GM19043 (cell line): ENCODE measurements around the gene TSPOAP1.

Experiments used
- ATAC-seq: cut with Tn5 transposase; IDR thresholded peaks from one replicate; pipeline ENCODE4 v1.9.1; 2021; ENCODE audit warnings: low read depth; ENCODE audit not compliant: unreplicated experiment

Gene TSPOAP1

DNA sequence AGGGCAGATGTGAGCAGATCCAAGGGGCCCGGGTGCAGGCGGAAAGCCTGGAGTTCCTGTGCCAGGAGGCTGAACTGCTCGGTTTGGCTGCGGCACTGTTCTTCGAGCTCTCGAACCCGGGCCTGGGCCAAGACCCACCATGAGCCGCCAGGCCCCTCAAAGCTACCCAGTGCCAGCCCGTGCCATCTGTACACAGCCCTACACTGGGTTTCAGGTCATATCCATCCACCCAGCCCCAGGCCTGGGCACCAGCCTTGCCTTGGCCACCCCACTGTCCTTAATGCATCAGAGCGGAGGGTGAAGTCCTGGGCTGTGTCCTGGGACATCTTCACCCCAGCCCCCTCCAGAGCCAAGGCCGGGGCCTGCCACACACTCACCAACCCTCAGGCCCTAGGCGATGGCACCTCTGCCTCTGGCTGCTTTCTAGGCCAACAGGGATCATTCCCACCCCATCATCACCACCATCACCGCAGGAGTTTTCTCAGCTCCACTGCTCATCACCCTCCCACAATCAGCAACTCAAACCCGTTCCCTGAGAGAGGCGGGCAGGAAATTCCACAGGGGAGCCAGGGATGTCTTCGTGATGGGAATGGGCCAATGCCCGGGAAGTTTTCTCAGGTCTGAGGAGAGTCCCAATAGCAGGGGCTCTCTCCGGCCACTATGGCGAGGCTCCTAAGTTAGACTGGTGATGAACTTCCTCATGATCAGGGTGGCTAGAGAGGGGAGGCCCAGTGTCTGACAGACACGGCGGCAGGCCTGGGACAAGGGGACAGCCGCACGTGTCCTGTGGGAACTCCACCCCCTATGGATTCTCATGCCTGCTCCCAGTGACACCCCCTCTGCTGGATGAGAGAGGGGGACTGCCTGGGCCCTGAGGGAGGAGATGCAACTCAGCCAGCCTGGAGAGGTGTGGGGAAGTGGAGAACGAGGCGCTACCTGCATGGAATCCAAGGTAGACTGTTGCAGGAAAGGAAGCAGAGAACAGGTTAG lies 9.1 kb downstream of the TSPOAP1 start:
- ATAC-seq, result no peak

DNA sequence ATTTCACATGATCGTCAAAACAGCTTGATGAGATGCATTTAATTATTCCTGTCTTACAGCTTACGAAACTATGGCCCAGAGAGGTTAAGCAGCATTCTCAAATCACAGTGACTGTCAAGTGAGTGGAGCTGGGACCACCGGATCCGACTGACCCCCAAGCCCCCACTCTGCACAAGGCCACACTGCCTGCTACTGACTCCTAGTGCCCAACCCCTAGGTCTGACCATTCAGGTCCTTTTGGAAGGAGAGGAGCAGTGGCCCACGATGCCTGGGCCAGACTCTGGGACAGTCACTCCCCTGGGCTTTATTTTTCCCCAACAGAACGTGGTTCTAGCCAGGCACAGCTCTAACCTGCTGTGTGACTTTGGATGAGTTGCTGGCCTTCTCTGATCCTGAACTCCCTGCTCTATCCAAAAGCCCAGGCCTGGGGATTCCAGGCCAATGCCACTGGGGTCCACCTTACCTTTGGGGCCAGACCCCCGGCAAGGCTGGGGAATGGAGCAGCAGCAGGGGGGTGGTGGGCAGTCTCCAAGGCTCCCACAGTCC lies 9.9 kb downstream of the TSPOAP1 start:
- no peak for ATAC-seq

- ATAC-seq, result no peak
These were observed 10.5 kb downstream of the TSPOAP1 start for GRCh38 chr17:58318065-58318481.

DNA sequence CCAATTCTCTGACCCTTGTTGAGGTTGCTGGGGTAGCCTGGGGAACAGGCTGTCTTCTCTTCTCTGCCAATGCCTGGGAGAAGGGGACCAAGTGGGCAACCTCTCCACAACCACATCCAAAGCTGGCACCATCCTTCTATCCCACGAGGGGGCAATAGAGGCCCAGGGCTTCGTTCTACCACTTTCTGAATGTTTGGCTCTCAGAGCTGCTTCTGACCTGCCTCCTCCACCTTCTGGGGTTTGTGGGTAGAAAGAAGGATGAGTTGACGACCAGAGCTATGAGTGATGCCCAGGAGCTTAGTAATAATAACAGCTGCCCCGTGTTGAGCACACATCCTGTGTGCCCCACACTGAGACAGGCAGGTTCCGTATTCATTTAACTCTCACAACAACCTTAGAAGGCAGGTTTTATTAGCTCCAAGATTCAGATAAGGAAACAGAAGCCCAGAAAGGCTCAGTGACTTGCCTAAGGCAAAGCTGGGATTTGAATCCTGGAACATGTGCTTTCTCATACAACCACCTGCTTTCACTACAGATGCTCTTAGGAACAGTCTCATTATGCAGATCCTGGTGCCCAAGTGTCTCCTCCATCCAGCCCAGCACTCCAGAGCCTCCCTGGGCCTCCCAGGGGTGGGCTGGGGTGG lies 11.1 kb downstream of the TSPOAP1 start:
- no peak for ATAC-seq

- ATAC-seq, result no peak
These were observed 12.2 kb downstream of the TSPOAP1 start for GRCh38 chr17:58316260-58316960.

DNA sequence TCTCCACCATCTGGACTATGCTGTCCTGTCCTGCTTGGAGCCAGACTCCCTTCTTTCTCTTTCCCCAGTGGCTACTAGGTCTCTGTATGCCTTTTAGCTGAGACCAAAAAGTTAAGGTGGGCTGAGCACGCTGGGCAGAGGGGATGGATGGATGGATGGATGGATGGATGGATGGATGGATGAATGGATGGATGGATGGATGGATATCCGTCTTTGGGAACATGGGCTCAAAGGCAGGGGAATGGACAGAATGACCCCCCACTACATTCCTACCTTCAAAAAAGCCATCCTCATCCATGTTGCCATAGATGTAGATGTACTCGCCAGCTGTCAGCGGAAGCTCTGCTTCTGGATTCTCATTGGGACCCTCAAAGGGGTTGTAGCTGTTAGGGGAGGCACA lies 12.8 kb downstream of the TSPOAP1 start:
- ATAC-seq, result no peak

DNA sequence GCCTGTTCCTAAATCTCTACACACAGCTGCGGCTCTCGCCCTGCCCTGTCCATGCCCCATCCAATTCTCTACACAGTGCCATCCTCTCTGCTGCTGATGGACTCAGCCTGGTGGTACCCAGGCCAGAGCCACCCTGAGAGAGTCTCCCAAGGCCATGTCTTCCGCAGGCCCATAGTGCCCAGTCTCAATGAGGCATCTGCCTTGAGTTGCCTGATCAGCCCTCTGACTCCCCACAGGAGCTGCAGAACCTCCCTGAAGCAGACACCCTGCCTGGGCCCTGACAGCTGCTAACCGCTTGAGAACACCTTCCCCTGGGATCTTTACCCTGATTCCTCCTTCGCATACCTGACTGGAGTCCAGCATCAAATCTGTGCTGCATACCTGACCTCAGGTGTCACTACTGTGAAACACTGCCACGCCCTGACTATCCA lies 13.3 kb downstream of the TSPOAP1 start:
- ATAC-seq, result no peak

- no peak for ATAC-seq
These were observed 13.9 kb downstream of the TSPOAP1 start for GRCh38 chr17:58314706-58315015.

DNA sequence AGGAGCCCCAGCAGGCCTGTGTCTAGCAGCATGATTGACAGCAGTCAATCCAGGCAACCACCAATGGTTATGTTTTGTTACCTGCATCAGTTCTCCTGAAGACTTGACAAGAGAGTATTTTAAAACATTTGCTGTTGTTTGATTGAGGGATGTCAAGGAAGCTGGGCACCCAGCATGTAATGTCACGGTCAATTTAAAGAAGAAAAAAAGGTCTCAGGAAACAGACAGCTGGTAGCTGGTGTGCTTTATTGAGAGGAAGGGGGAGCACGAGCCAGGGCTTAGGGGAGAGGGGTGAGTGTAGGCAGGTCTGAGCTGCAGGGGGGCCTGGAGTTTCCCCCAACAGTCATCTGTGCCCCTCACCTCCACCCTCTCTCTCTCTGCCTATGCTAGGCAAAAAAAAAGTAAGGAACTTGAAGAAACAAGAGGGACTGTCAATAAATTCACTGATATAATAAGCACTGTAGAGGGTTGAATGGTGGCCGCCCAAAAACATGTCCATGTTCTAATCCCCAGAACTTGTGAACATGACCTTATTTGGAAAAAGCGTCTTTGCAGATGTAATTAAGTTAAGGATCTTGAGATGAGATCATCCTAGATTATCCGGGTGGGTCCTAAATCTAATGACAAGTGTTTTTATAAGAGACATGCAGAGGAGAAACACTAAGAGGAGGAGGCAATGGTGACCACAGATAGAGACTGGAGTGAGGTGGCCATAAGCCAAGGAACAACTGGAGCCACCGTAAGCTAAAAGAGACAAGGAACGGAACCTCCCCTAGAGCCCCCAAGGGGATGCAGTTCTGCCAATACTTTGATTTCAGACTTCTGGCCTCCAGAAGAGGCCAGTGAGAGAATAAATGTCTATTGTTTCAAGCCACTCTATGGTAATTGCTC lies 14.5 kb downstream of the TSPOAP1 start:
- no peak for ATAC-seq

DNA sequence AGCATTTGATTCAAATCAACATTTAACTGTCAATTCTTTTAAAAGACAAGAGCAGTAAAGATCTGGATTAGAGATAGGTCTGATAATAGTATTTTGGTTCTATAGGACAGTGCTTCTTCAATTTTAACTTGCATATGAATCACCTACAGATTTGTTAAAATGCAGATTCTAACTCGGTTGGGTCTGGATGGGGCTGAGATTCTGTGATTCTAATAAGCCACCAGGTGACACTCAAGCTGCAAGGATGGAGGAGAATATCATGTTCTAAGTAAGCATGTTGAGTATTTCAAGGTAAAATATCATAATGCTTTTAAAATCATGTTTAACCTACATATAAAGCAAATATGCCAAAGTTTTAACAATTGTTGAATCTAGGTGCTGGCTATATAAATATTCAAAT lies 15.8 kb downstream of the TSPOAP1 start:
- ATAC-seq, result no peak

GRCh38 chr17:58312021-58312630 lies 16.5 kb downstream of the TSPOAP1 start:
- no peak for ATAC-seq

GRCh38 chr17:58311429-58311894 lies 17.1 kb downstream of the TSPOAP1 start:
- no peak for ATAC-seq

- ATAC-seq, result no peak
These were observed 17.8 kb downstream of the TSPOAP1 start for GRCh38 chr17:58310511-58311428.

- no peak for ATAC-seq
These were observed 18.7 kb downstream of the TSPOAP1 start for GRCh38 chr17:58309918-58310259.

DNA sequence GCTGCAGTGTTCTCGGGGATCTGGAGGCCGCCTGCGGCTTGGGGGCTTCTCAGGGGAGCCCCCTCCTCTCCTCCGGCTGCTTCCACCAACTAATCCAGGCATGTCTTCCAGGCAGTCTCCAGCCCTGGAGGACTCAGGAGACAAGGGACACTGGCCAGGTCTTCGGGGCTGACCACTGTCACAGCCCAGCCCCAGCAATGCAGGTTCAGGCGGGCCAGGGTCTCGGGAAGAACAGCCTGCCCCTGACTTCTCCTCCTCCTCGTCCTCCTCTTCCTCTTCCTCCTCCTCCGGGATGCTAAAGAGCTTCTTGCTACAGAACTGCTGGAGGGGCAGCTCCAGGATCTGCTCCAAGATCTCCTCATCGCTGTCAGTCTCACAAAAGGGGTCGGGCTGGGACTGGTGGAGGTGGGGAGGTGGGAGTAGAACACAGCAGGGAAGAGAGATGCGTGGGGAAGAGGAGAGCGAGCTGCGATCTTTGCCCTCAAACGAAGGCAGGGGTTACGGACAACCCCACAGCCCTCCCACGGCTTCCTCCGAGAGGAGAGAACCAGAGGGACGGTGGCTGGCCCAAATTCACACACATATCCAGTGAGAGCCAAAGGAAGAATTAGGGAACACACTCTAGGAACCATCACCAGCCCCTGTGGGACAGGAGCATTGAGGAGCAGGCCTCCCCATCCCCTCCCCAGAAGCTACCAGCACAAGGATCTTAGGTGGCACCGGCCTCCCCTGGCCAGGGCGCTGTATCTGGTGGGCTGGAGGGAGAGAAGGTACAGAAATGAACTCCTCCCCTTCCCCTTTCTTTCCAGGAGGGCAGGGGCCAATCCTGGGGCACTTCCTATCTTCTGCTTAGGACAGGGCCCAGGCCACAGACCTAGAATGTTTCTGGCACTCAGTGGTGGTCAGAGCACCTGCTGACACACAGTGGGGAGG lies 19.3 kb downstream of the TSPOAP1 start:
- ATAC-seq, result no peak

- no peak for ATAC-seq
These were observed 20.2 kb downstream of the TSPOAP1 start for GRCh38 chr17:58308173-58308984.
